GM21528 (cell line): Measurements from ENCODE around the gene METRNL.

Experiments used
- ATAC-seq: cut with Tn5 transposase; IDR thresholded peaks from one replicate; pipeline ENCODE4 v1.9.1; 2021; ENCODE audit warnings: mild to moderate bottlenecking, moderate library complexity; ENCODE audit not compliant: unreplicated experiment, low FRiP score

The METRNL gene

GRCh38 chr17:83103200-83103942 is 24.0 kb downstream of the METRNL start:
- no peak for ATAC-seq

GRCh38 chr17:83103943-83104311 is 24.5 kb downstream of the METRNL start:
- no peak for ATAC-seq

- no peak for ATAC-seq
These were observed 25.4 kb downstream of the METRNL start for GRCh38 chr17:83104577-83105505.

GRCh38 chr17:83105512-83105911 is 26.1 kb downstream of the METRNL start:
- no peak for ATAC-seq

- ATAC-seq: no peak
These were observed 26.7 kb downstream of the METRNL start for GRCh38 chr17:83106056-83106588.

- no peak for ATAC-seq
These were observed 27.7 kb downstream of the METRNL start for GRCh38 chr17:83106913-83107655.

GRCh38 chr17:83107656-83108048 is 28.2 kb downstream of the METRNL start:
- ATAC-seq: no peak

- ATAC-seq: no peak
These were observed 29.3 kb downstream of the METRNL start for GRCh38 chr17:83108709-83109108.

- no peak for ATAC-seq
These were observed 30.0 kb downstream of the METRNL start for GRCh38 chr17:83109386-83109785.

GRCh38 chr17:83109793-83110645 is 30.6 kb downstream of the METRNL start:
- no peak for ATAC-seq

GRCh38 chr17:83110735-83111134 is 31.3 kb downstream of the METRNL start:
- no peak for ATAC-seq

- ATAC-seq: no peak
These were observed 32.3 kb downstream of the METRNL start for GRCh38 chr17:83111516-83112282.

- ATAC-seq: no peak
These were observed 34.0 kb downstream of the METRNL start for GRCh38 chr17:83113381-83113780.

- ATAC-seq: no peak
These were observed 34.4 kb downstream of the METRNL start for GRCh38 chr17:83113792-83114191.

- ATAC-seq: no peak
These were observed 35.3 kb downstream of the METRNL start for GRCh38 chr17:83114706-83115105.

- ATAC-seq: no peak
These were observed 35.8 kb downstream of the METRNL start for GRCh38 chr17:83115202-83115651.

GRCh38 chr17:83115832-83116231 is 36.4 kb downstream of the METRNL start:
- ATAC-seq: no peak

- ATAC-seq: no peak
These were observed 36.9 kb downstream of the METRNL start for GRCh38 chr17:83116311-83116771.
